ENCODE results near the gene VIT.

GRCh38 chr2:36697424-36698066 is 1.0 kb downstream of the VIT start:
- TF ChIP-seq CTCF (IDR thresholded peaks at IDR 0.05) (no peak), ZFX (IDR thresholded peaks at IDR 0.05; ENCODE audit: borderline replicate concordance) (no peak)
